Neural cell (in vitro differentiated cells): ENCODE results near the gene GALR2. TPM values are rescaled to one million over a fixed set of nuclear protein-coding genes. Genes with fewer than 3 reads are reported as not detected.
A peak's percentile ranks its signal among the peaks of the same experiment; 100 is the strongest.

Experiments used
- H2AFZ ChIP-seq: fragments of 200-600, 300-800 bp; sonication (generic), shearing (Covaris generic); 2 replicates; pipeline ENCODE4 v1.6.0; 2014; ENCODE audit warnings: low read depth, mild to moderate bottlenecking, antibody characterized with exemption, low read length, moderate library complexity
- H3F3A ChIP-seq: fragments of 200-600 bp; shearing (Covaris generic); 2 replicates; pipeline ENCODE4 v1.6.1; 2016; ENCODE audit warnings: mild to moderate bottlenecking, moderate library complexity, mixed read lengths, antibody characterized with exemption, low read length; ENCODE audit not compliant: insufficient read depth, poor library complexity, severe bottlenecking
- H3K27ac ChIP-seq: fragments of 200-600, 300-800 bp; sonication (generic), shearing (Covaris generic); 2 replicates; pipeline ENCODE4 v1.5.1; 2014; ENCODE audit warnings: mild to moderate bottlenecking, low read length, moderate library complexity
- H3K27me3 ChIP-seq: fragments of 300-800, 200-600 bp; sonication (generic), shearing (Covaris generic); 2 replicates; pipeline ENCODE4 v1.6.0; 2014; ENCODE audit warnings: mild to moderate bottlenecking, low read depth, low read length, moderate library complexity; ENCODE audit not compliant: insufficient read depth
- H3K36me3 ChIP-seq: fragments of 300-800, 200-600 bp; sonication (generic), shearing (Covaris generic); 2 replicates; pipeline ENCODE4 v1.5.1; 2014; ENCODE audit warnings: mild to moderate bottlenecking, antibody characterized with exemption, low read length, moderate library complexity; ENCODE audit not compliant: insufficient read depth
- H3K4me2 ChIP-seq: fragments of 300-800, 200-600 bp; sonication (generic), shearing (Covaris generic); 2 replicates; pipeline ENCODE4 v1.6.0; 2014; ENCODE audit warnings: mild to moderate bottlenecking, low read length
- H3K4me3 ChIP-seq: fragments of 300-800, 200-600 bp; sonication (generic), shearing (Covaris generic); 2 replicates; pipeline ENCODE4 v1.5.1; 2014; ENCODE audit warnings: mild to moderate bottlenecking, low read length, moderate library complexity
- H3K79me2 ChIP-seq: fragments of 200-600 bp; shearing (Covaris generic); replicated peaks from 2 replicates; pipeline ENCODE4 v1.6.0; 2014; ENCODE audit warnings: mild to moderate bottlenecking, low read length, moderate library complexity; ENCODE audit not compliant: insufficient read depth
- H3K9ac ChIP-seq: fragments of 300-800, 200-600 bp; sonication (generic), shearing (Covaris generic); 2 replicates; pipeline ENCODE4 v1.6.1; 2016; ENCODE audit warnings: mild to moderate bottlenecking, low read length, mixed read lengths
- H3K9me2 ChIP-seq: fragments of 200-600 bp; shearing (Covaris generic); 2 replicates; pipeline ENCODE4 v1.6.1; 2016; ENCODE audit warnings: mild to moderate bottlenecking, low read length, mixed read lengths; ENCODE audit not compliant: insufficient read depth
- H3K9me3 ChIP-seq: fragments of 200-600, 300-800 bp; sonication (generic), shearing (Covaris generic); 2 replicates; pipeline ENCODE4 v1.6.1; 2016; ENCODE audit warnings: mild to moderate bottlenecking, mixed run types, low read length, moderate library complexity, mixed read lengths
- H4K20me1 ChIP-seq: fragments of 200-600 bp; shearing (Covaris generic); 2 replicates; pipeline ENCODE4 v1.6.1; 2016; ENCODE audit warnings: mild to moderate bottlenecking, mixed run types; ENCODE audit not compliant: insufficient read depth
- CTCF ChIP-seq: fragments of 450-650 bp; IDR thresholded peaks from 2 replicates; pipeline ENCODE4 v1.5.1; 2014; ENCODE audit warnings: antibody characterized with exemption, mild to moderate bottlenecking, moderate library complexity; ENCODE audit not compliant: poor library complexity, severe bottlenecking
- EP300 ChIP-seq: fragments of 450-650 bp; conservative IDR thresholded peaks from 2 replicates; pipeline ENCODE4 v1.6.1; 2014; ENCODE audit warnings: antibody characterized with exemption, mild to moderate bottlenecking, moderate library complexity; ENCODE audit not compliant: poor library complexity, severe bottlenecking
- EZH2 ChIP-seq: fragments of 200-600, 300-800 bp; shearing (Covaris generic), sonication (generic); IDR thresholded peaks from 2 replicates; pipeline ENCODE4 v1.6.1; 2014; ENCODE audit warnings: antibody characterized with exemption, low read length, borderline replicate concordance, mild to moderate bottlenecking; ENCODE audit not compliant: insufficient read depth, poor library complexity, severe bottlenecking
- MXI1 ChIP-seq: fragments of 450-650 bp; conservative IDR thresholded peaks from 2 replicates; pipeline ENCODE4 v1.6.1; 2014; ENCODE audit warnings: antibody characterized with exemption, mild to moderate bottlenecking; ENCODE audit not compliant: poor library complexity, severe bottlenecking
- POLR2AphosphoS5 ChIP-seq: IDR thresholded peaks from 2 replicates; pipeline ENCODE4 v1.6.1; 2012
- RAD21 ChIP-seq: fragments of 450-650 bp; conservative IDR thresholded peaks from 2 replicates; pipeline ENCODE4 v1.6.1; 2014; ENCODE audit warnings: antibody characterized with exemption, mild to moderate bottlenecking, moderate library complexity
- REST ChIP-seq: IDR thresholded peaks from 2 replicates; pipeline ENCODE4 v1.6.1; 2012; ENCODE audit warnings: borderline replicate concordance
- SMC3 ChIP-seq: fragments of 450-650 bp; conservative IDR thresholded peaks from 2 replicates; pipeline ENCODE4 v1.6.1; 2014; ENCODE audit warnings: antibody characterized with exemption, mild to moderate bottlenecking, moderate library complexity; ENCODE audit not compliant: poor library complexity
- TAF1 ChIP-seq: IDR thresholded peaks from 2 replicates; pipeline ENCODE4 v1.6.1; 2012; ENCODE audit warnings: low read depth
- polyA plus RNA-seq: library from polyadenylated mRNA; depleted of rRNA; stranded (reverse); fragments of >200 nt; gene quantifications from 2 replicates; pipeline ENCODE4 v1.2.3, GENCODE V29; 2014

GALR2 gene
- polyA plus RNA-seq, 1 donor from 2014 or later, result not detected

- Histone ChIP-seq H3K36me3 (no peaks in the 10 kb centered on the region), H3K9me3 (no peaks in the 10 kb centered on the region), H3K27ac (no peak overlapping the region), H3K9me2 (no peaks in the 10 kb centered on the region), H3K9ac (no peak overlapping the region), H3K4me2 (no peak overlapping the region), H3K79me2 (peaks cover 24% of the 10 kb centered on the region), H4K20me1 (no peaks in the 10 kb centered on the region), H3K27me3 (peaks cover 62% of the 10 kb centered on the region), H2AFZ (no peak overlapping the region), H3K4me3 (peak overlapping the region; percentile 62), H3F3A (no peaks in the 10 kb centered on the region)
- peak; percentile 47 for TF ChIP-seq CTCF
- no peak for TF ChIP-seq MXI1
- no peak for TF ChIP-seq REST
- TF ChIP-seq RAD21, result no peak
- peak; percentile 53 for TF ChIP-seq EZH2
- no peak for TF ChIP-seq POLR2AphosphoS5
- no peak for TF ChIP-seq EP300
- no peak for TF ChIP-seq TAF1
- no peak for TF ChIP-seq SMC3
Observed at GRCh38 chr17:76075364-76076145, 974 bp downstream of the GALR2 start.

- H3K9ac ChIP-seq, result no peak overlapping the region
- no peak for TF ChIP-seq RAD21
- TF ChIP-seq TAF1, result no peak
- no peak for TF ChIP-seq REST
- TF ChIP-seq SMC3, result no peak
- TF ChIP-seq EP300, result no peak
- TF ChIP-seq MXI1, result no peak
- no peaks in the 10 kb centered on the region for H3K9me3 ChIP-seq
- no peak overlapping the region for H3K27ac ChIP-seq
- H3K4me3 ChIP-seq, result peak overlapping the region; percentile 62
- H3K4me2 ChIP-seq, result no peak overlapping the region
- H3K9me2 ChIP-seq, result no peaks in the 10 kb centered on the region
- no peak overlapping the region for H2AFZ ChIP-seq
- peaks cover 62% of the 10 kb centered on the region for H3K27me3 ChIP-seq
- no peaks in the 10 kb centered on the region for H3F3A ChIP-seq
- H3K36me3 ChIP-seq, result no peaks in the 10 kb centered on the region
- no peaks in the 10 kb centered on the region for H4K20me1 ChIP-seq
- H3K79me2 ChIP-seq, result peaks cover 17% of the 10 kb centered on the region
Observed at GRCh38 chr17:76076146-76076764, 1.7 kb downstream of the GALR2 start.
